CD4-positive, alpha-beta T cell (primary cell): ENCODE data around the gene TMUB1. TPM values are rescaled to one million over a fixed set of nuclear protein-coding genes. Genes with fewer than 3 reads are reported as not detected.

Experiments
- ATAC-seq: fragments of 200-7000 bp; cut with Tn5 transposase; one replicate; pipeline ENCODE4 v1.10.0; 2022; ENCODE audit warnings: mild to moderate bottlenecking; ENCODE audit not compliant: poor library complexity
- CTCF ChIA-PET: fragments of 350-600 bp; sonication (Branson Sonifier 250); formaldehyde crosslinking; loops from one replicate; lab custom pipeline; 2021; ENCODE audit warnings: antibody characterized with exemption, inconsistent platforms; lab: Charles Lee
- POLR2A ChIA-PET: fragments of 350-600 bp; sonication (Branson Sonifier 250); formaldehyde crosslinking; loops from one replicate; lab custom pipeline; 2021; ENCODE audit warnings: antibody characterized with exemption, inconsistent platforms; lab: Charles Lee
- DNase-seq, 14 experiments: peaks; one replicate each; pipeline ENCODE4 v3.0.0-alpha.2; 2013 to 2020; ENCODE audit warnings: mixed read lengths in 2 of 14
- H3K27ac ChIP-seq, 2 donors: one replicate each; pipeline versions ENCODE4 v1.5.1 to v1.7.0; 2013; ENCODE audit warnings: low read length in 2 of 2, low read depth in 1 of 2, mild to moderate bottlenecking in 1 of 2
- H3K27me3 ChIP-seq, 2 experiments: 1 replicate in 1 of 2; 2 replicates in 1 of 2; pipeline versions ENCODE4 v1.6.1 to v1.7.0; 2013; ENCODE audit warnings: low read length in 2 of 2, control low read depth in 1 of 2, mild to moderate bottlenecking in 1 of 2, moderate library complexity in 1 of 2; ENCODE audit not compliant: insufficient read depth in 2 of 2, control insufficient read depth in 1 of 2
- H3K36me3 ChIP-seq: one replicate; pipeline ENCODE4 v1.6.1; 2013; ENCODE audit warnings: low read length, control low read depth; ENCODE audit not compliant: insufficient read depth
- H3K4me1 ChIP-seq: one replicate; pipeline ENCODE4 v1.6.1; 2013; ENCODE audit warnings: low read length, control low read depth; ENCODE audit not compliant: insufficient read depth
- H3K4me3 ChIP-seq: one replicate; pipeline ENCODE4 v1.5.1; 2013; ENCODE audit warnings: mild to moderate bottlenecking, low read length, moderate library complexity
- H3K9me3 ChIP-seq, 2 experiments: 1 replicate in 1 of 2; 2 replicates in 1 of 2; pipeline versions ENCODE4 v1.6.1 to v1.7.0; 2013; ENCODE audit warnings: low read length in 2 of 2, mild to moderate bottlenecking in 2 of 2, control low read depth in 1 of 2, moderate library complexity in 1 of 2; ENCODE audit not compliant: control insufficient read depth in 1 of 2, insufficient read depth in 1 of 2
- H3K27ac Mint-ChIP-seq: one replicate; pipeline ENCODE4 v1.8.0; 2020; ENCODE audit warnings: mixed read lengths
- H3K27me3 Mint-ChIP-seq: one replicate; pipeline ENCODE4 v1.8.0; 2021; ENCODE audit warnings: mixed read lengths
- H3K36me3 Mint-ChIP-seq: one replicate; pipeline ENCODE4 v1.8.0; 2021; ENCODE audit warnings: low read depth, mixed read lengths
- H3K4me1 Mint-ChIP-seq: one replicate; pipeline ENCODE4 v1.8.0; 2021; ENCODE audit warnings: low read depth, mixed read lengths
- H3K4me3 Mint-ChIP-seq: one replicate; pipeline ENCODE4 v1.8.0; 2020; ENCODE audit warnings: mild to moderate bottlenecking, mixed read lengths
- H3K9me3 Mint-ChIP-seq: one replicate; pipeline ENCODE4 v1.8.0; 2020; ENCODE audit warnings: mixed read lengths
- intact Hi-C, 2 experiments: fragments of 100-400 bp; cut with DNase I in 1 of 2; cut with micrococcal nuclease in 1 of 2; formaldehyde crosslinking; loops; one replicate each; pipeline versions ENCODE4 v1.15.1 to v1.9.0; 2023 to 2025; cut with DNase I, micrococcal nuclease
- total RNA-seq, 174 experiments: library from RNA in 2 of 174; stranded (reverse) in 2 of 174; gene quantifications; one replicate each; pipeline ENCODE4 v1.2.3 and lab custom pipeline; 2021 to 2026
- TF ChIP-seq, protein P1 (sequence below): fragments of 200-600 bp; IDR thresholded peaks from one replicate; pipeline ENCODE4 v1.8.0; 2022; ENCODE audit warnings: antibody characterized with exemption, mild to moderate bottlenecking

Gene TMUB1
- total RNA-seq, 2 experiments from 2014 or later = 44.5 to 46.6 TPM

DNA sequence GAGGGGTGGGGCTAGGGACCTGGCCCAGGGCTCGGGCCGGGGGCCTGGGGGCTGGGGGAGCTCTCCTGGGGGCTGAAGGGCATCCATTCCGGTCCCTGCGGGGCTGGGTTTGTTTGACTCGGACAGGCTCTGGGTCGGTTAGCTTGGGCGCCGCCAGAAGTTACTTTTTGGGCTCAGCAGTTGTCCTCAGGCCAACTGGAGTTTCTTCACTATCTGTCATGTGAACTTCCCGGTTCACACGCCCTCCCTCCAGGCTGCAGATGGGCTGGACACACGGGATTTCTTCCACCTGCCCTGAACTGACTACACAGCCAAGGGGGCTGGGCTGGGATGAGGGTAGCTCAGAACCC, 20.1 kb downstream of the TMUB1 start:
- Mint-ChIP-seq H3K4me3 (no peak overlapping the region), H3K27ac (no peak overlapping the region), H3K4me1 (peaks cover 24% of the 10 kb centered on the region), H3K27me3 (no peaks in the 10 kb centered on the region), H3K36me3 (peaks cover 36% of the 10 kb centered on the region), H3K9me3 (no peaks in the 10 kb centered on the region)
- ATAC-seq (no peak), DNase-seq (no peak)
- ChIA-PET CTCF (no interaction called here), POLR2A (interaction anchor here (0.7 kb wide), 1 partner anchor 44 kb away, joined by 5 read pairs; no protein-coding TSS in a partner anchor)
- TF ChIP-seq, protein P1, sequence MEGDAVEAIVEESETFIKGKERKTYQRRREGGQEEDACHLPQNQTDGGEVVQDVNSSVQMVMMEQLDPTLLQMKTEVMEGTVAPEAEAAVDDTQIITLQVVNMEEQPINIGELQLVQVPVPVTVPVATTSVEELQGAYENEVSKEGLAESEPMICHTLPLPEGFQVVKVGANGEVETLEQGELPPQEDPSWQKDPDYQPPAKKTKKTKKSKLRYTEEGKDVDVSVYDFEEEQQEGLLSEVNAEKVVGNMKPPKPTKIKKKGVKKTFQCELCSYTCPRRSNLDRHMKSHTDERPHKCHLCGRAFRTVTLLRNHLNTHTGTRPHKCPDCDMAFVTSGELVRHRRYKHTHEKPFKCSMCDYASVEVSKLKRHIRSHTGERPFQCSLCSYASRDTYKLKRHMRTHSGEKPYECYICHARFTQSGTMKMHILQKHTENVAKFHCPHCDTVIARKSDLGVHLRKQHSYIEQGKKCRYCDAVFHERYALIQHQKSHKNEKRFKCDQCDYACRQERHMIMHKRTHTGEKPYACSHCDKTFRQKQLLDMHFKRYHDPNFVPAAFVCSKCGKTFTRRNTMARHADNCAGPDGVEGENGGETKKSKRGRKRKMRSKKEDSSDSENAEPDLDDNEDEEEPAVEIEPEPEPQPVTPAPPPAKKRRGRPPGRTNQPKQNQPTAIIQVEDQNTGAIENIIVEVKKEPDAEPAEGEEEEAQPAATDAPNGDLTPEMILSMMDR = no peak
- H3K4me3 ChIP-seq = no peak overlapping the region
- peaks cover 41% of the 10 kb centered on the region for H3K36me3 ChIP-seq
- intact Hi-C loops = no loop called here
- no peaks in the 10 kb centered on the region for H3K9me3 ChIP-seq
- H3K27me3 ChIP-seq = no peaks in the 10 kb centered on the region
- H3K27ac ChIP-seq = no peak overlapping the region
- H3K4me1 ChIP-seq = peaks cover 31% of the 10 kb centered on the region

DNA sequence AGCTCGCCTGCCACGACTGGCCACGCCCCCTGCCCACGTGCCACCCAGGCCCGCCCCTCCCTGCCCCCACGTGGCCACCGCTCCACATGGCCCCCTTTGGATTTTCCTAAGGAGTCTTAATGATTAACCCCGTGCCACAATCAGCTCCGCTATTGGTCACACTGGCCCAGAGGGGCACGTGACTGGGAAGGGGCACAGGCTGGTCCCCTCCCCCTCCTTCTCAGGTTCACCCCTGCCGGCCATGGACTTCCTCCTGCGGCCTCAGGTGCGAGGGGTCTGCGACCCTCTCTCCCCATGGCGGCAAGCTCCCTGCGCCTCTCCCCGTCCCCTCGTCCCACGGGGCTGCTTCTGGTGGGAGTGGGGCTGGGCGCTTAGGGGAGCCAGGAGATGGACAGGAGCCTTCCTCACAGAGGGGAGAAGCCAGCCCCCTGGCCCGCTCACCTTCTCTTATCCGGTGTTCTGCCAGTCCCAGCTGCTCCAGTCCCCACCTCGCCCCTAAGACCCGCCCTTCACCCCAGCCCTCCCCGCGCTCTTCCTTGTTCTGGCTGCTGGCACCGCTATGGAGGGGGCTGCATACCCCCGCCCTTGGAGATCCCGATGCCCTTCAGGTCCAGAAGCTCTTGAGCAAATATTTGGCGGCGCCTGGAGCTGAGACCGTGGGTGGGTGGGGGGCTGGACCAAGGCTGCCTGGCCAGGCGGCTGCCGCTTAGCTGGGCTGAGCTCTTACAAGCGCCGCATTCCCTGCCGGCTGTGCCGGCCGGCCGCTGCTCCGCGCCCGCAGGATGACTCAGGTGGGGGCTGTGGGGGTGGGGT, 20.7 kb downstream of the TMUB1 start:
- H3K4me3 Mint-ChIP-seq = no peak overlapping the region
- intact Hi-C loops = no loop called here
- H3K36me3 Mint-ChIP-seq = peaks cover 30% of the 10 kb centered on the region
- DNase-seq (no peak), ATAC-seq (no peak)
- no peaks in the 10 kb centered on the region for H3K9me3 Mint-ChIP-seq
- no peak overlapping the region for H3K27ac Mint-ChIP-seq
- TF ChIP-seq, protein P1 = no peak
- no peaks in the 10 kb centered on the region for H3K27me3 Mint-ChIP-seq
- ChIA-PET POLR2A (interaction anchor here (0.7 kb wide), 1 partner anchor 44 kb away, joined by 5 read pairs; no protein-coding TSS in a partner anchor), CTCF (no interaction called here)
- no peak overlapping the region for H3K4me3 ChIP-seq
- no peak overlapping the region for H3K27ac ChIP-seq
- H3K4me1 Mint-ChIP-seq = peaks cover 30% of the 10 kb centered on the region
- no peaks in the 10 kb centered on the region for H3K9me3 ChIP-seq
- no peaks in the 10 kb centered on the region for H3K27me3 ChIP-seq
- H3K36me3 ChIP-seq = peaks cover 35% of the 10 kb centered on the region
- H3K4me1 ChIP-seq = peaks cover 33% of the 10 kb centered on the region

DNA sequence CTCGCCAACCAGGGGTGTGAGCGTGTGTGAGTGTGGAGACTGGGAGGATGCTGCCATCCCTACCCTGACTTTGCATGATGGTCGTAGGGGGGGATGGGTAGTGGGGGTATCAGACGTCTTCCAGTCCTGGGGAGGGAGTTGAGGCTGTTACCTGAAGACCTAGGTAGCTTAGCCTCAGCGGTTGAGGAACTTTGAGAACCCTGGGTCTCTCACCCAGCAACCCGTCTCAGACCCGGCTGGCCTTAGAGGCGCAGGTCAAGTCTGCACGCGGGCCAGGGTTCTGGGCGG, 21.2 kb downstream of the TMUB1 start:
- POLR2A ChIA-PET = no interaction called here
- Histone ChIP-seq H3K4me3 (no peak overlapping the region), H3K27ac (no peak overlapping the region), H3K9me3 (no peaks in the 10 kb centered on the region), H3K4me1 (peaks cover 39% of the 10 kb centered on the region), H3K27me3 (no peaks in the 10 kb centered on the region), H3K36me3 (peaks cover 30% of the 10 kb centered on the region)
- no peaks in the 10 kb centered on the region for H3K27me3 Mint-ChIP-seq
- DNase-seq = no peak
- peak overlapping the region; percentile 80 for H3K4me3 Mint-ChIP-seq
- CTCF ChIA-PET = no interaction called here
- intact Hi-C loops = no loop called here
- H3K27ac Mint-ChIP-seq = no peak overlapping the region
- H3K9me3 Mint-ChIP-seq = no peaks in the 10 kb centered on the region
- no peak for ATAC-seq
- H3K36me3 Mint-ChIP-seq = peaks cover 25% of the 10 kb centered on the region
- H3K4me1 Mint-ChIP-seq = peaks cover 35% of the 10 kb centered on the region
- TF ChIP-seq, protein P1 = no peak
